HCT116 (cell line): ENCODE data around the gene COG1. TPM values are rescaled to one million over a fixed set of nuclear protein-coding genes. Genes with fewer than 3 reads are reported as not detected.

Source experiments
- ATAC-seq: fragments of 200-7000 bp; cut with Tn5 transposase; 2 replicates; pipeline ENCODE4 v1.9.1; 2020; ENCODE audit warnings: mild to moderate bottlenecking, moderate library complexity
- BruUV-seq: library from RNA; stranded (reverse); fragments of 400-500 nt; replicated peaks from 2 replicates; lab custom pipeline; 2021; lab: Mats Ljungman, UMichigan
- CTCF ChIA-PET: fragments of 300-600 bp; sonication (Branson Sonifier 250); formaldehyde crosslinking; loops from one replicate; lab custom pipeline; 2021; ENCODE audit warnings: antibody characterized with exemption; lab: Charles Lee
- POLR2A ChIA-PET: fragments of 300-600, 350-600 bp; sonication (Branson Sonifier 250); formaldehyde crosslinking; loops from one replicate; lab custom pipeline; 2021; ENCODE audit warnings: antibody characterized with exemption; lab: Charles Lee
- RAD21 ChIA-PET, 2 experiments: fragments of 300-600 bp; sonication (Branson Sonifier 250); formaldehyde crosslinking; loops; one replicate each; lab custom pipeline; 2023; ENCODE audit warnings: low total read pairs in 2 of 2; ENCODE audit not compliant: uncharacterized antibody in 2 of 2, unreplicated experiment in 2 of 2, low non-redundant PET in 1 of 2; lab: Charles Lee
- DNase-seq: peaks from one replicate; pipeline ENCODE4 v3.0.0-alpha.2; 2010; ENCODE audit warnings: low read depth, low spot score
- H2AFZ ChIP-seq: fragments of 200-600 bp; shearing (Covaris generic), sonication (generic); 2 replicates; pipeline ENCODE4 v1.6.1; 2017; ENCODE audit warnings: low read depth, mixed run types, mixed read lengths, antibody characterized with exemption, low read length; ENCODE audit not compliant: poor library complexity, severe bottlenecking
- H3K27ac ChIP-seq: 2 replicates; pipeline ENCODE4 v1.5.1; 2012; ENCODE audit warnings: low read depth, low read length
- H3K27me3 ChIP-seq: fragments of 200-600 bp; sonication (generic); 2 replicates; pipeline ENCODE4 v1.6.1; 2016; ENCODE audit warnings: mixed run types, low read length, mixed read lengths; ENCODE audit not compliant: insufficient read depth
- H3K36me3 ChIP-seq, 2 experiments: fragments of 200-500 bp in 1 of 2; fragments of 200-600 bp in 1 of 2; sonication (Bioruptor generic) in 1 of 2; sonication (generic) in 1 of 2; 2 replicates each; pipeline versions ENCODE4 v1.5.1 to v1.6.1; 2014 to 2016; ENCODE audit warnings: low read length in 2 of 2, inconsistent platforms in 1 of 2, mixed read lengths in 1 of 2, mixed run types in 1 of 2; ENCODE audit not compliant: insufficient read depth in 2 of 2, control insufficient read depth in 1 of 2
- H3K4me1 ChIP-seq, 2 experiments: fragments of 200-600 bp in 1 of 2; sonication (generic) in 1 of 2; 2 replicates each; pipeline versions ENCODE4 v1.5.1 to v1.6.1; 2012 to 2017; ENCODE audit warnings: low read length in 2 of 2, inconsistent platforms in 1 of 2, mild to moderate bottlenecking in 1 of 2, mixed read lengths in 1 of 2, mixed run types in 1 of 2, moderate library complexity in 1 of 2; ENCODE audit not compliant: insufficient read depth in 2 of 2, control insufficient read depth in 1 of 2
- H3K4me2 ChIP-seq: fragments of 200-600 bp; sonication (generic); 2 replicates; pipeline ENCODE4 v1.6.1; 2017; ENCODE audit warnings: mixed run types, low read length, mixed read lengths
- H3K4me3 ChIP-seq, 2 experiments: fragments of 200-600 bp in 1 of 2; sonication (generic) in 1 of 2; replicated peaks in 1 of 2; 2 replicates each; pipeline ENCODE4 v1.5.1; 2011 to 2016; ENCODE audit warnings: low read length in 2 of 2, control low read depth in 1 of 2, low read depth in 1 of 2, mild to moderate bottlenecking in 1 of 2, mixed read lengths in 1 of 2, mixed run types in 1 of 2
- H3K79me2 ChIP-seq: fragments of 200-600 bp; sonication (generic); 2 replicates; pipeline ENCODE4 v1.6.1; 2017; ENCODE audit warnings: mild to moderate bottlenecking, mixed run types, low read length, moderate library complexity, mixed read lengths; ENCODE audit not compliant: insufficient read depth
- H3K9ac ChIP-seq: fragments of 200-600 bp; sonication (generic); 2 replicates; pipeline ENCODE4 v1.6.1; 2016; ENCODE audit warnings: low read length, mixed read lengths
- H3K9me2 ChIP-seq: fragments of 200-600 bp; sonication (generic), shearing (Covaris generic); 2 replicates; pipeline ENCODE4 v1.6.1; 2017; ENCODE audit warnings: mixed run types, mild to moderate bottlenecking, moderate library complexity; ENCODE audit not compliant: insufficient read depth
- H3K9me3 ChIP-seq, 2 experiments: fragments of 200-500 bp in 1 of 2; fragments of 200-600 bp in 1 of 2; sonication (Bioruptor generic) in 1 of 2; sonication (generic) in 1 of 2; 2 replicates each; pipeline ENCODE4 v1.6.1; 2014 to 2017; ENCODE audit warnings: low read length in 2 of 2, mixed read lengths in 2 of 2, inconsistent platforms in 1 of 2, low read depth in 1 of 2, mild to moderate bottlenecking in 1 of 2, mixed run types in 1 of 2, moderate library complexity in 1 of 2; ENCODE audit not compliant: control insufficient read depth in 1 of 2, insufficient read depth in 1 of 2
- H4K20me1 ChIP-seq: fragments of 200-600 bp; sonication (generic), shearing (Covaris generic); 2 replicates; pipeline ENCODE4 v1.6.1; 2017; ENCODE audit warnings: mixed run types, mild to moderate bottlenecking, moderate library complexity; ENCODE audit not compliant: insufficient read depth
- ATF3 ChIP-seq: IDR thresholded peaks from 2 replicates; pipeline ENCODE4 v1.6.1; 2012
- CBX3 ChIP-seq: IDR thresholded peaks from 2 replicates; pipeline ENCODE4 v1.6.1; 2012; ENCODE audit warnings: low read depth
- CEBPB ChIP-seq: IDR thresholded peaks from 2 replicates; pipeline ENCODE4 v1.6.1; 2012; ENCODE audit warnings: low read depth
- CTCF ChIP-seq, 3 experiments: fragments of 200-600 bp in 1 of 3; sonication (generic) in 1 of 3; IDR thresholded peaks in 2 of 3; conservative IDR thresholded peaks in 1 of 3; 2 replicates each; pipeline ENCODE4 v1.5.1; 2012 to 2017; ENCODE audit warnings: low read depth in 2 of 3, low read length in 2 of 3, antibody characterized with exemption in 1 of 3, borderline replicate concordance in 1 of 3, control low read depth in 1 of 3, mild to moderate bottlenecking in 1 of 3, mixed read lengths in 1 of 3, mixed run types in 1 of 3, moderate library complexity in 1 of 3; ENCODE audit not compliant: insufficient read depth in 1 of 3
- ELF1 ChIP-seq: IDR thresholded peaks from 2 replicates; pipeline ENCODE4 v1.6.1; 2012; ENCODE audit warnings: low read depth, borderline replicate concordance
- EZH2 ChIP-seq: fragments of 200-600 bp; sonication (generic); IDR thresholded peaks from 2 replicates; pipeline ENCODE4 v1.6.1; 2017; ENCODE audit warnings: antibody characterized with exemption, mixed run types
- EZH2phosphoT487 ChIP-seq: fragments of 200-600 bp; IDR thresholded peaks from 2 replicates; pipeline ENCODE4 v1.6.1; 2018; ENCODE audit warnings: antibody characterized with exemption, borderline replicate concordance
- FOSL1 ChIP-seq: IDR thresholded peaks from 2 replicates; pipeline ENCODE4 v1.6.1; 2012; ENCODE audit warnings: low read depth
- JUND ChIP-seq: IDR thresholded peaks from 2 replicates; pipeline ENCODE4 v1.6.1; 2012
- MAX ChIP-seq: IDR thresholded peaks from 2 replicates; pipeline ENCODE4 v1.6.1; 2012
- POLR2A ChIP-seq: IDR thresholded peaks from 2 replicates; pipeline ENCODE4 v1.7.0; 2011; ENCODE audit warnings: borderline replicate concordance; ENCODE audit not compliant: insufficient read depth, insufficient read length; ENCODE audit errors: extremely low read depth
- POLR2AphosphoS5 ChIP-seq: IDR thresholded peaks from 2 replicates; pipeline ENCODE4 v1.6.1; 2011; ENCODE audit warnings: mild to moderate bottlenecking, low read depth, low read length, moderate library complexity
- RAD21 ChIP-seq: IDR thresholded peaks from 2 replicates; pipeline ENCODE4 v1.6.1; 2012; ENCODE audit warnings: low read depth, mild to moderate bottlenecking
- REST ChIP-seq: IDR thresholded peaks from 2 replicates; pipeline ENCODE4 v1.6.1; 2012; ENCODE audit warnings: low read depth
- SP1 ChIP-seq: IDR thresholded peaks from 2 replicates; pipeline ENCODE4 v1.6.1; 2012; ENCODE audit warnings: low read depth
- SRF ChIP-seq: IDR thresholded peaks from 2 replicates; pipeline ENCODE4 v1.6.1; 2012; ENCODE audit warnings: low read depth
- TCF7L2 ChIP-seq: IDR thresholded peaks from 2 replicates; pipeline ENCODE4 v1.7.0; 2011; ENCODE audit warnings: borderline replicate concordance, inconsistent platforms; ENCODE audit not compliant: insufficient read depth, insufficient read length; ENCODE audit errors: extremely low read depth
- YY1 ChIP-seq: IDR thresholded peaks from 2 replicates; pipeline ENCODE4 v1.6.1; 2011; ENCODE audit warnings: low read length, low read depth, moderate library complexity, mild to moderate bottlenecking; ENCODE audit not compliant: insufficient replicate concordance; ENCODE audit errors: extremely low read depth
- ZBTB33 ChIP-seq: IDR thresholded peaks from 2 replicates; pipeline ENCODE4 v1.6.1; 2011; ENCODE audit warnings: mild to moderate bottlenecking, low read length, moderate library complexity; ENCODE audit not compliant: insufficient replicate concordance; ENCODE audit errors: extremely low read depth
- ZNF274 ChIP-seq: fragments of 200-500 bp; sonication (Bioruptor generic); IDR thresholded peaks from 2 replicates; pipeline ENCODE4 v1.6.1; 2014; ENCODE audit warnings: mild to moderate bottlenecking, low read depth, low read length, inconsistent platforms
- intact Hi-C: fragments of 100-400 bp; cut with micrococcal nuclease; formaldehyde crosslinking; loops from 2 replicates; pipeline ENCODE4 v1.10.0; 2022
- total RNA-seq: library from RNA; stranded (reverse); gene quantifications from one replicate; pipeline ENCODE4 v1.2.1, GENCODE V29; 2021; ENCODE audit not compliant: unreplicated experiment

Gene COG1
- total RNA-seq, 1 experiment from 2014 or later: 44.6 TPM

- H3K79me2 ChIP-seq: peaks cover 24% of the 10 kb centered on the region
- H3K4me2 ChIP-seq: 0 out of 2 replicates have a peak overlapping the region, but pooled peaks have one; percentile 3
- no peaks in the 10 kb centered on the region for H3K9me2 ChIP-seq
- no peak overlapping the region for H3K9ac ChIP-seq
- POLR2A ChIA-PET: interaction anchor here (0.6 kb wide), 1 partner anchor 69 kb away, joined by 4 read pairs; no protein-coding TSS in a partner anchor
- no TSS peak for BruUV-seq
- RAD21 ChIA-PET: interaction anchor here (1.1 kb wide), 2 partner anchors 59 to 174 kb away, joined by 4 read pairs; no protein-coding TSS in a partner anchor
- H3K4me1 ChIP-seq: peaks cover 0 to 16% of the 10 kb centered on the region in 2 experiments; a peak in 1 of 4 replicates
- H3K27ac ChIP-seq: peak overlapping the region; percentile 9; the same call in 1 of the 2 replicates
- H3K9me3 ChIP-seq: no peaks in the 10 kb centered on the region
- CTCF ChIA-PET: interaction anchor here (0.6 to 1.5 kb wide), 9 partner anchors 16 to 1470 kb away, joined by 3 to 17 read pairs (median 3); no protein-coding TSS in a partner anchor
- H3K36me3 ChIP-seq: peaks cover 45 to 48% of the 10 kb centered on the region in 2 experiments
- no peak overlapping the region for H2AFZ ChIP-seq
- no peak overlapping the region for H3K4me3 ChIP-seq
- ATAC-seq (peak; percentile 19; the same call in 1 of the 2 replicates), DNase-seq (no peak)
- no peaks in the 10 kb centered on the region for H3K27me3 ChIP-seq
- H4K20me1 ChIP-seq: no peaks in the 10 kb centered on the region
- intact Hi-C loops: no loop called here
- TF ChIP-seq POLR2AphosphoS5 (0 out of 2 replicates have a peak, but pooled peaks have one; percentile 11), REST (no peak), SP1 (no peak), EZH2phosphoT487 (no peak), POLR2A (no peak), ZBTB33 (no peak), ZNF274 (no peak), TCF7L2 (no peak), MAX (no peak), ATF3 (no peak), EZH2 (no peak), YY1 (no peak), RAD21 (peak; percentile 50), CBX3 (no peak), JUND (no peak), ELF1 (no peak; the same call in 1 of the 2 replicates), SRF (no peak), CEBPB (no peak), CTCF (IDR thresholded peaks at IDR 0.05 in 2 of 3, conservative IDR thresholded peaks at IDR 0.05 in 1 of 3; ENCODE audit: borderline replicate concordance in 1 of 3, insufficient read depth in 1 of 3, low read depth in 2 of 3, low read length in 2 of 3) (peak; percentile 44 to 46 (median 44); a peak in 5 of 6 replicates), FOSL1 (no peak)
Measured at GRCh38 chr17:73196500-73196899, 3.6 kb downstream of the COG1 start.
